PC-3 (cell line): Measurements from ENCODE around the gene STATH. TPM values are rescaled to one million over a fixed set of nuclear protein-coding genes. Genes with fewer than 3 reads are reported as not detected.
"Not testable (repeated sequence)": the region's sequence is repeated elsewhere in the genome, so short reads cannot be mapped to it uniquely, and the experiment has no call there.

Source experiments
- ATAC-seq: fragments of 200-7000 bp; cut with Tn5 transposase; 2 replicates; pipeline ENCODE4 v1.9.1; 2020; ENCODE audit warnings: mild to moderate bottlenecking, moderate library complexity
- BruUV-seq: library from RNA; stranded (reverse); fragments of 400-500 nt; replicated peaks from 2 replicates; lab custom pipeline; 2021; lab: Mats Ljungman, UMichigan
- CTCF ChIA-PET: fragments of 300-600 bp; sonication (Branson Sonifier 250); formaldehyde crosslinking; loops from one replicate; lab custom pipeline; 2022; ENCODE audit warnings: antibody characterized with exemption; lab: Charles Lee
- POLR2A ChIA-PET: fragments of 300-600 bp; sonication (Branson Sonifier 250); formaldehyde crosslinking; loops from one replicate; lab custom pipeline; 2022; ENCODE audit warnings: antibody characterized with exemption; ENCODE audit not compliant: unreplicated experiment; lab: Charles Lee
- DNase-seq: peaks from one replicate; pipeline ENCODE4 v3.0.0-alpha.2; 2015
- H2AFZ ChIP-seq: fragments of 300-600 bp; sonication (generic); 2 replicates; pipeline ENCODE4 v1.6.0; 2016; ENCODE audit warnings: antibody characterized with exemption, low read length
- H3F3A ChIP-seq: fragments of 300-600 bp; sonication (generic); one replicate; pipeline ENCODE4 v1.6.0; 2017; ENCODE audit warnings: antibody characterized with exemption, low read length, control low read depth, mild to moderate bottlenecking; ENCODE audit not compliant: unreplicated experiment
- H3K27ac ChIP-seq: fragments of 300-600 bp; sonication (generic); 2 replicates; pipeline ENCODE4 v1.5.1; 2016; ENCODE audit warnings: mild to moderate bottlenecking, low read length
- H3K27me3 ChIP-seq: fragments of 300-600 bp; sonication (generic); 2 replicates; pipeline ENCODE4 v1.6.1; 2016; ENCODE audit warnings: low read length, mixed read lengths
- H3K36me3 ChIP-seq: fragments of 300-600 bp; sonication (generic); 2 replicates; pipeline ENCODE4 v1.6.1; 2016; ENCODE audit warnings: low read depth, mixed run types, low read length, mixed read lengths
- H3K4me1 ChIP-seq: fragments of 300-600 bp; sonication (generic); 2 replicates; pipeline ENCODE4 v1.5.1; 2016; ENCODE audit warnings: low read length; ENCODE audit not compliant: insufficient read depth
- H3K4me2 ChIP-seq: fragments of 300-600 bp; sonication (generic); 2 replicates; pipeline ENCODE4 v1.6.0; 2016; ENCODE audit warnings: low read length
- H3K4me3 ChIP-seq: fragments of 300-600 bp; sonication (generic); 2 replicates; pipeline ENCODE4 v1.5.1; 2016; ENCODE audit warnings: mild to moderate bottlenecking, low read length, mixed read lengths
- H3K79me2 ChIP-seq: fragments of 300-600 bp; sonication (generic); 2 replicates; pipeline ENCODE4 v1.6.1; 2017; ENCODE audit warnings: low read length, mixed read lengths
- H3K9ac ChIP-seq: fragments of 300-600 bp; sonication (generic); 2 replicates; pipeline ENCODE4 v1.6.0; 2016; ENCODE audit warnings: mild to moderate bottlenecking, low read length
- H3K9me2 ChIP-seq: fragments of 300-600 bp; sonication (generic); replicated peaks from 2 replicates; pipeline ENCODE4 v1.6.1; 2016; ENCODE audit warnings: mixed run types, low read length, mixed read lengths
- H3K9me3 ChIP-seq: fragments of 300-600 bp; sonication (generic); 2 replicates; pipeline ENCODE4 v1.6.1; 2016; ENCODE audit warnings: low read length, mixed read lengths
- H4K20me1 ChIP-seq: fragments of 300-600 bp; sonication (generic); 2 replicates; pipeline ENCODE4 v1.6.1; 2016; ENCODE audit warnings: low read length, mixed read lengths
- CTCF ChIP-seq: fragments of 300-600 bp; sonication (generic); conservative IDR thresholded peaks from 2 replicates; pipeline ENCODE4 v1.5.1; 2017; ENCODE audit warnings: antibody characterized with exemption, low read depth, mild to moderate bottlenecking, low read length
- EZH2 ChIP-seq: fragments of 300-600 bp; sonication (generic); IDR thresholded peaks from one replicate; pipeline ENCODE4 v1.6.1; 2017; ENCODE audit warnings: antibody characterized with exemption, mild to moderate bottlenecking, low read length; ENCODE audit not compliant: unreplicated experiment
- EZH2phosphoT487 ChIP-seq: fragments of 300-600 bp; sonication (generic); IDR thresholded peaks from 2 replicates; pipeline ENCODE4 v1.6.1; 2018; ENCODE audit warnings: mild to moderate bottlenecking, antibody characterized with exemption, low read length, borderline replicate concordance
- intact Hi-C: fragments of 100-400 bp; cut with micrococcal nuclease; formaldehyde crosslinking; loops from 2 replicates; pipeline ENCODE4 v1.9.0; 2023
- total RNA-seq: library from RNA; depleted of rRNA; stranded (reverse); fragments of >200 nt; gene quantifications from 2 replicates; pipeline ENCODE4 v1.2.3, GENCODE V29; 2014; rRNA removed

Gene STATH
- total RNA-seq, 1 experiment from 2014 or later: not detected

- POLR2A ChIA-PET: no interaction called here
These were observed 46.0 kb downstream of the STATH start for GRCh38 chr4:70041652-70042286.

GRCh38 chr4:70050138-70050537 is 54.4 kb downstream of the STATH start, which contains the start of gene HTN1:
HTN1 (plus strand) TSS chr4:70050438; CDS start chr4:70053077, 2,639 bp downstream.
- DNase-seq, H4K20me1 ChIP-seq, H3K4me3 ChIP-seq, H3K4me2 ChIP-seq, H3K79me2 ChIP-seq, H3K9me3 ChIP-seq, H3K27ac ChIP-seq, H2AFZ ChIP-seq, H3F3A ChIP-seq, H3K9me2 ChIP-seq, H3K4me1 ChIP-seq, POLR2A ChIA-PET, CTCF ChIA-PET, BruUV-seq, H3K9ac ChIP-seq, ATAC-seq, intact Hi-C loops, H3K36me3 ChIP-seq, H3K27me3 ChIP-seq: not testable (repeated sequence)

More at GRCh38 chr4:70041652-70042286, 46.0 kb downstream of the STATH start:
- no TSS peak for BruUV-seq
- CTCF ChIA-PET: no interaction called here
- no peaks in the 10 kb centered on the region for H3K4me1 ChIP-seq
- peaks cover 6% of the 10 kb centered on the region; the same call in 1 of the 2 replicates for H3K27me3 ChIP-seq
- no peak overlapping the region for H3K4me3 ChIP-seq
- no peaks in the 10 kb centered on the region for H3K79me2 ChIP-seq
- intact Hi-C loops: no loop called here
- H3K9ac ChIP-seq: no peak overlapping the region
- H3K4me2 ChIP-seq: no peak overlapping the region
- no peak overlapping the region for H3K27ac ChIP-seq
- no peaks in the 10 kb centered on the region for H3K9me2 ChIP-seq
- no peak overlapping the region for H2AFZ ChIP-seq
- H4K20me1 ChIP-seq: no peaks in the 10 kb centered on the region
- H3K9me3 ChIP-seq: no peaks in the 10 kb centered on the region
- ATAC-seq: no peak
- H3K36me3 ChIP-seq: no peaks in the 10 kb centered on the region
- no peak for TF ChIP-seq CTCF
- no peak for TF ChIP-seq EZH2
- TF ChIP-seq EZH2phosphoT487: no peak
- H3F3A ChIP-seq: no peaks in the 10 kb centered on the region
- no peak for DNase-seq

Other genes starting within 250 kb of the STATH start
- 0.04 and 0.17 TPM in 2 replicates for gene SULT1B1, start 235.3 kb upstream of the STATH start, total RNA-seq
- not detected in 2 replicates for gene SULT1E1, start 135.8 kb upstream of the STATH start, total RNA-seq
- gene CSN1S1, start 64.9 kb upstream of the STATH start, total RNA-seq: not detected in 2 replicates
- not detected in 2 replicates for gene CSN2, start 30.2 kb upstream of the STATH start, total RNA-seq
- gene HTN3, start 32.5 kb downstream of the STATH start, total RNA-seq: not detected in 2 replicates
- gene HTN1, start 54.5 kb downstream of the STATH start, total RNA-seq: not detected in 2 replicates
- gene PRR27, start 158.3 kb downstream of the STATH start, total RNA-seq: not detected in 2 replicates
- gene ODAM, start 199.8 kb downstream of the STATH start, total RNA-seq: not detected in 2 replicates
- gene FDCSP, start 230.2 kb downstream of the STATH start, total RNA-seq: not detected in 2 replicates
- gene CSN3, start 246.6 kb downstream of the STATH start, total RNA-seq: not detected in 2 replicates